HG03432 (cell line): ENCODE measurements around the gene CNMD.

ENCODE experiments used
- ATAC-seq: cut with Tn5 transposase; IDR thresholded peaks from one replicate; pipeline ENCODE4 v1.9.1; 2021; ENCODE audit warnings: mild to moderate bottlenecking, moderate library complexity; ENCODE audit not compliant: unreplicated experiment

CNMD gene

GRCh38 chr13:52739468-52740071 lies at the start of gene CNMD:
CNMD (minus strand) TSS chr13:52739820; CDS start chr13:52739701, 119 bp downstream.
- ATAC-seq, result no peak

- no peak for ATAC-seq
Measured at GRCh38 chr13:52788011-52788410, 48.4 kb upstream of the CNMD start.

DNA sequence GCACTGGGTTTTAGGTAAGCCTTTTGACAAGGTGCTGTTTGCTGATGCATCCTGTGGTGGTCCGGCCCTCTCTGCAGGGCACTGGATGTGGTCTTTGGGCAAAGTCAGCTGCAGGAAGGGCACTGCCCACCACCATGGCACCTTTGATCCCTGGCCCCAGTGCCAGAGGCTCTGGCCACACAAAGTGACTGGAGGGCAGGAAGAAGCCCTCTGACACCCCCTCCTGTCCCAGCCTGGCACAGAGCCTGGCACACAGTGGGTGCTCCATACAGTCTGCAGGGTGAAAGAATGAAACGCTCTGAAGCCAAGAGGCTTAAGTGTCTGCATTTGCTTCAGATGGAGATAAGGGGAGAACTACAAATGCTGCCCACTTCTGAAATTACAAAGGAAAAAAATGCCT lies 47.6 kb upstream of the CNMD start:
- ATAC-seq, result no peak

DNA sequence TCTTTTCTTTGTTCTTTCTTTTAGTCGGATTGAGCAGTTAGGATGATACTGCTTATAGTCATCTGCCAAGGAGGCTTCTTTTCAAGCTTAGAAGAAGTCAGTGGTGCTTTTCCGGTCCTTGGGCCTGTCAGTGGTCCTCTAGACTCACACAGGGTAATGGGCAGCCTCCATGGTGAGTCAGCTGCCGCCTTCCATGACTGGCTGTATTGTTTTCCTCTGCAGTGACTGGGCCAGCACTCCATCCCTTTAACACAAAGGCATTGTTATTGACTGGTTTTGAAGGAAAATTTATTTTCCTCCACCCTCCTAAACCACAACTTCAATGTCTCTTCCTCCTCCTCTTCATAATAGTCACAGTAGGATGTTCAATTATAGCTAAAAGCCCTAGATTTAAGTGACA lies 47.1 kb upstream of the CNMD start:
- ATAC-seq, result no peak

- ATAC-seq, result no peak
Measured at GRCh38 chr13:52785739-52786138, 46.1 kb upstream of the CNMD start.

DNA sequence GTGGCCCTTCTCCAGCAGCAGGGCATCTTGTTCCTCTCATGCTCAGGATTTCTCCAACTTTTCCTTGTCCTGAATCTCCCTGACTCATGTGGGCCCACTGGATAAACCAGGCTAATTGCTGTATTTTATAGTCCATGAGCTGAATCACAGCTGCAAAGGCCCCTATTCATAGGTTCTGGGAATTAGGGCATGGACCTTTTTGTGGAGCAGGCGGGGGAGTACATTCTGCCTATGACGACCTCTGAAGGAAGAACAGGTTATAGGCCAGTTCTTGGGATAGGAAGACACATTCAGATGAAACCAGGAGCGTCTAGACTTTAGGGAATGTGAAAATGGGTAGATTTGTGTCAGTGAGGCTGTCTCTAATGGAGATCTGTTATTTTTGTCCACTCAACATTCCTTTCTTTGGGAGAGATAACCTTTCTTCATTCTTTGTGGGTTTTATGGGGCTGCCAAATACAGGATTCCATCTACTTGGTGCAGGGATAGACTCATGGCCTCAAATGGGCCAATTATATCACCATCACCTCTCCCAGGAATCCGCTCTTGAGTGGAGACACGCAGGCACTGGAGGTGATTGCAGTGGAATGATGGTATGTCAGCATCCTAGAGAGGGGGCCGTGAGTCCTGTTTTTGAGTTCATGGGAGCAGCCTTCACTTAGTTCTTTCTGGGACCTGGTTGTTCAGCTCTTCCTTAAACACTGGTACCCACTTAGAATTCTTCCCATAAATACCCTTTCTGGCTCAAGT lies 45.1 kb upstream of the CNMD start:
- ATAC-seq, result no peak

DNA sequence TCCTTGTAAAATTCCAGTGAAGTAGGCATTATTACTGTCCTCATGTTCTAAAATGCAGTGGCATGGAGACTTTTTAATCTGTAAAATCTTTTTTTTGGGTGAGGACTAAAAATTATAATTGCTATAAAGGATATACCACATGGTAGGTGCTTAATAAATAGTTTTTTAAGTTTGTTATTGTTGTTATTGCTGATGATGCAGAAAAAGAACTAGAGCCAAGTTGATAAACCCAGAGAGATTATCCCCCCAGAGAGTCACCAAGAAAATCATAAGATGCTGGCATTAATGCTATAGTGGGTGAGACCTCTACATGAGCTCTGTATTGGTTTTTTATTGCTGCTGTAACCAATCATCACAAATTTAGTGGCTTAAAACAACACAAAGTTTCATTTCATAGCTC lies 44.3 kb upstream of the CNMD start:
- ATAC-seq, result no peak

DNA sequence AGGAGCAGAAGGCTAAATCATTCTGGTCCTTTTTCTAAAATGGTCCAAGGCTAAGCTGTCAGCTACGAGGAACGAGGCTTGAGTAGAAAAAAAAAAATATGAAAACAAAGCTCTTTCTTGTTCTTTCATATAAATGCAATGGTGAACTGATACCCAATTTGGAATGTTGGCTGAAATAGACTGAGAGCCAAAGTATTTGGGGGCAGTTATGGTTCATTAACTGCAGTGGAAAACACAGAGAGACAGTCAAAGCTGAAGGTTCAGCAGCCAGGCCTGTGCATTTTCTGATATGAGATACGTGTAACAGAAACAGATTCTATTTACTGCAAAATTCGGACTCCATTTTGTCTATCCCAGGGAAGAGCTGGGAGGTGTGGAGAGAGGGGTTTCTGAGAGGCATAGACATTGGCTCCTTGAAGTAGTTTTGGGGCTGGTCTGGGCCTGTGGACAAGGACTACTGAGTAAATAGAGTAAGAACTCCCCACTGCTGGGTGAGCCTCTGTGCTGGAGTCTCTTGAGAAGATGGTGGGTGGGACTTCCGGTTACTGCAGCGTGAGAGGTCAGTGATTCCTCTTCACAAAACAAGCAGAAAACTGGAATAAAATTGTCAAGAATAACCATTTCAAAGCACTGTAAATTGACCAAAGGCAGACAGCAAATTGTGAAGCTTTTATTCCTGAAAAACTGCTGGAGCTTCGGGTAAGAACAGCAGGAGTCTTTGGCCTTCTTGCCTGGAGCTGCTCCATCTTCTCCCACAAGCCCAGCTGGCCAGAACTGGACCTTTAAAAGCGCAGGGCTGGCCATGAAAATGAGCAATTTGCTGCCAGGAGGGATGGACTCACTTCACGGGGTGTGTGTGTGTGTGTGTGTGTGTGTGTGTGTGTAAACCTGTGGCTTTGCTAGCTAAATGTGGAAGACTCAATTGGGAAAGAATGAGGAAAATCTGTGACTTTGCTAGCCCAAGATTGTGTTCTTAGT lies 43.1 kb upstream of the CNMD start:
- ATAC-seq, result no peak

DNA sequence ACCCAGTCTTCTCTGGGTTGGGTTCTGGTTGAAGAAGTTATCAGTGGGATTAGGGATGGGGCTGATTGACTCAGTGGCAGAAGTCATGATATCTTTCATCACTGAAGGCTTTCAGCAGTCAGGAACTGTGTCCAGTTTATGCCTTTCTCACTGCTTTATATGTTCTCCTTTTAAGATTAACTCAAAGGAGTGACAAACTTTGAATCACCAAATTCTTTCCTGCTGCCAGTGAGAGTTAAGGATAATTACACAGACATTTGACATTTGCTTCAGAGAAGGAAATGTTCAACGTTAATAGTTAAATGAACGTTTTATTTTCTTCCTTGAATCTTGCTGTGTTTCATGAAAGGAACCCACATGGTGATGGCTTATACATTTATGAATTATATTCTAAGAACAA lies 41.0 kb upstream of the CNMD start:
- no peak for ATAC-seq

GRCh38 chr13:52780092-52780491 lies 40.5 kb upstream of the CNMD start:
- ATAC-seq, result no peak

DNA sequence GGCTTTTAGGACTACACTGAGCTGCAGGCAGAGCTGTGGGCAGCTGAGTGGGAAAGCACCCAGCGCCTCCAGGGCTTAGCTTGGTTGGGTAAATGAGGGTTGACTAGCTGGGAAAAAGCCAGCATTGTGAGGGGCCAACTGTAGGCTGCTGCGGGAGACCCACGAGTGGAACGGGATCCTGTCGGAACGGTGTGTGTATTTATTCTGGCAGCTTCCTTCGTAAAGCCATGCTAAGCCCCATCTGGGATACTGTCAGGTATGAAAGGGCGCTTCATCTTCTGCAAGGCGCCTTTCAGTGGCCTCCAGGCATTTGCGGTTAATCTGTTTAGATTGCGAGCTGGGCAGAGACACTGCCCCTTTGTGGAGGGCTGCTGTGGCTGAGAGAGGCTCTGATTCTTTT lies 39.5 kb upstream of the CNMD start:
- ATAC-seq, result no peak

DNA sequence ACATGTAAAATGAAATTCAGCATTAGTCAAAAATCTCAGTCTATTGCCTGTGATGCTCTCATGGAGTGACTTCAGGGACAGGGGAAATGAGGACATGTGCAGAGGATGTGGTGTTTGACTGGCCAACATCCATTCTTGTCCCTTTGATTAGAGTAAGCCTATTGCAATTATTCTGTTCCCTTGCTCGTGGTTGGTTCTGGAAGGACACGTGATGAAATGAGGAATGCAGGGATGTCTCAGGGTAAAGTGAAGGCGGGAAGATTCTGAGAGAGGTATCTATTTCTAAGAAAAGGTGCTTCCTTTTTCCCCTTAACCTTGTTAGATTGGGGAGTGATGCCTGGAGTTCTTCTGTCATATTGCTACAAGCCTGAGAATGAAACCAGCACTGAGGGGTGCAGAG lies 37.1 kb upstream of the CNMD start:
- no peak for ATAC-seq

DNA sequence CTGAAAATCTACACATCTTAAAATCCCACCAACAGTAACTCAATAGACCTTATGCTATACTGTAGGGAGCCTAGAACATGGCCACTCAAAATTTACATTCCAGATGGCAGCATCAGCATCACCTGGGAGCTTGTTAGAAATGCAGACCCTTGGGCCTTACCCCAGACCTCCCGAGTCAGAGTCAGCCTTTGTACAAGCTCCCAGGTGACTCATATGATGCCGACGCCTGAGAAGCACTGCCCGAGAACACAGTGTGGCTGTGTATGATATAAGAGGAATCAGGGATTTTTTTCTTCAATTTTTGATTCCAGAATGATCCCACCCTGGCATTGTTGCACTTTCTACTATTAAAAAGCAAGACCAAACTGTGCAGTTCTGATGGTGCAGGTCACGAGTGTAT lies 35.9 kb upstream of the CNMD start:
- ATAC-seq, result no peak

DNA sequence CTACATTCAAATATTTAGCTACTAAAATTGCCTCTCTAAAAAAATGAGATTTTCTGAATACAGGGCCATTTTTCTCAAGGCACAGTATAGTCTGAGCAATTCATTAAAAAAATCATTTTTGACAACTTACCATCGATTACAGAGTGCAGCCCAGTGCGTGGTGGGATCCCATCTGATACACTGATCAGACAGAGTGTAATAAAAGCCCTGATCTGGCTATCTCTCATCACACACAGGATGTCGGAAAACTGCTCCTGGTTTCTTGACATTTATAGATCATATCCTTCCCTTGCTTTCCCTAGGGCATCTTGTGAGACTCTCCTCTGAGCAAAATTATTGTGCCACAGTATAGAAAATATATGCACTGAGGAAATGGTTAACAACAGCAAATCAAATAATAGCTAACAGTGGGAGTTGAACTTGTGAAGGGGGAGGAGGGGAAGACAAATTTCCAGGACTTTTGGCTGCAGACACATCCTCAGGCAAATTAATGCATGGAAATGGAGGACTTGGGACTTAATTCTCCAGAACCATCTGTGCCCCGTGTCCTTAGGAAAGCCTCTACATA lies 28.4 kb upstream of the CNMD start:
- ATAC-seq, result no peak

DNA sequence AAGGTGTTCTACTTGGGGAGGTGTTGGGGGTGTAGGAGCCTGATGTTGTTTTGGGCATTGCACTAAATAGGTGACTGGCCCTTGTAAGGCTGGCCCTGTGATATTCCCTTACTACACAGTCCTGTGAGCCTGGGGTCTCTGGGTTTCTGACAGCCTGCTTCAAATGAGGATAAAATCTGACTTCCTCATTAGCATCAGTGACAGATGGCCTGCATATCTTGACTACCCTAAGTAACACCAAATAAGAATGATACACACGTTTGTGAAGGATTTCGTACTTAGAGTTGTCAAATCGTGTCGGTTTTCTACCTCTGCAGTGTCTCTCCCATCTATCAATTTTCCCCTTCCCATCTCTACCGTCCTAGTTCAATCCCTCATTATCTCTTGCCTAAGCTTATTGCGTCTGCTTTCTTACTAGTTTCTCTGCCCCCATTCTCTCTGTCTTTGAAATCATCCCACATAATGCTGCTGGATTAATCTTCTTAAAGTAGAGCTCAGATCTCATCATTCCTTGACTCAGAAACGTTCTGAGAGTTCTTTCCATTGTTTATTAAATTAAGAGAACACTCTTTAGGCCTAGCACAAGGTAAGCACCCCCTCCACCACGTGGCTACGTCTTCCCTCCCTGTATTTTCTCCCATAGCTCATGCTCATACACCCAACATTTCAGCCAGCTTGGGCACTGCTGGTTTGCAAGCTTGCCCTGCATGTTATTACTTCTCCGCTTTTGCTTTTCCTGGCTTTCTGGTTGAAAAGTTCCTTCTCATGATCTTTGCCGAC lies 26.2 kb upstream of the CNMD start:
- ATAC-seq, result no peak

GRCh38 chr13:52760077-52760476 lies 20.5 kb upstream of the CNMD start:
- no peak for ATAC-seq

- no peak for ATAC-seq
Measured at GRCh38 chr13:52758114-52758513, 18.5 kb upstream of the CNMD start.

- no peak for ATAC-seq
Measured at GRCh38 chr13:52751196-52751595, 11.6 kb upstream of the CNMD start.

GRCh38 chr13:52750713-52751112 lies 11.1 kb upstream of the CNMD start:
- no peak for ATAC-seq

DNA sequence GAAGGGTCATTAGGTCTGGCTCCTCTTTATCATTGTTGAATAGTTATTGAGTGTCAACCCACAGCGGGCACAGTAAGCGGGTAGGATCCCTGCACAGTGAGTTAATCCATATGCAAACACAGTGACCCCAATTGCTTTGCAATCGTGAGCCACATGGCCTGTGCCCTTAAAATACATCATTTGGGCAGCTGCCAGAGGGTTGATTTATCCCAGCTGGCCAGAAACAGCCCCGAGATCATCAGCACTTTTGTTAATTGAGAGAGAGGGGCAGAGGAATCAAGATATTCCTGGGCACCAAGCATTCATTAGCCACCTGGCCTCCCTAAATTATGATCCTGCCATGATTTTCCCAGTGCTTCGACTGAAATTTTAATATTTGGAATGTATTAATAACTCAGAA lies 9.8 kb upstream of the CNMD start:
- ATAC-seq, result no peak

- no peak for ATAC-seq
Measured at GRCh38 chr13:52746141-52746540, 6.5 kb upstream of the CNMD start.
